Pancreas (tissue), 10 donors: ENCODE results near the gene SHISAL1. TPM values are rescaled to one million over a fixed set of nuclear protein-coding genes. Genes with fewer than 3 reads are reported as not detected.
A peak's percentile ranks its signal among the peaks of the same experiment; 100 is the strongest.

Experiments used
- ATAC-seq, 4 donors: fragments of 200-7000 bp; cut with Tn5 transposase; one replicate each; pipeline versions ENCODE4 v1.8.0 to v1.9.1; 2020; ENCODE audit warnings: mild to moderate bottlenecking in 4 of 4, moderate library complexity in 4 of 4
- DNase-seq, 6 donors: peaks; one replicate each; pipeline ENCODE4 v3.0.0-alpha.2; 2020
- FAIRE-seq: peaks from 2 replicates; lab custom pipeline; 2012; peaks lifted over from hg19 to GRCh38; lab: Jason Lieb, UNC
- H3K27ac ChIP-seq, 4 donors: fragments of 200-600 bp; sonication (generic); 1 replicate in 3 of 4; 2 replicates in 1 of 4; pipeline versions ENCODE4 v1.5.0 to v1.8.0; 2020
- H3K27me3 ChIP-seq, 4 donors: fragments of 200-600 bp; one replicate each; pipeline ENCODE4 v1.8.0; 2021
- H3K36me3 ChIP-seq, 3 donors: fragments of 200-600 bp; sonication (generic) in 1 of 3; one replicate each; pipeline versions ENCODE4 v1.5.0 to v1.8.0; 2020 to 2021
- H3K4me1 ChIP-seq, 3 donors: fragments of 200-600 bp; one replicate each; pipeline ENCODE4 v1.8.0; 2021
- H3K4me3 ChIP-seq, 4 donors: fragments of 200-600 bp; sonication (generic) in 2 of 4; one replicate each; pipeline versions ENCODE4 v1.5.0 to v1.8.0; 2020 to 2021
- H3K9me3 ChIP-seq, 4 donors: fragments of 200-600 bp; one replicate each; pipeline ENCODE4 v1.8.0; 2021
- CTCF ChIP-seq, 4 donors: fragments of 200-600 bp; sonication (generic) in 3 of 4; IDR thresholded peaks; one replicate each; pipeline versions ENCODE4 v1.5.0 to v1.8.0; 2021; ENCODE audit warnings: antibody characterized with exemption in 4 of 4
- WGBS, 2 donors: extraction: QIAGEN DNeasy Blood & Tissue Kit; methylation state at CpG; one replicate each; pipeline ENCODE4 v1.1.7; 2013; 5-methylcytosine and 5-hydroxymethylcytosine counted together
- intact Hi-C, 3 donors: fragments of 100-400 bp; cut with DNase I; formaldehyde crosslinking; loops; one replicate each; pipeline versions ENCODE4 v1.11.1 to v1.14.2; 2022
- polyA plus RNA-seq, 2 donors: library from polyadenylated mRNA; stranded (reverse); fragments of 200-250 nt; gene quantifications; one replicate each; pipeline ENCODE4 v1.2.3, GENCODE V29; 2013
- total RNA-seq, 6 donors: library from RNA; stranded (reverse); fragmentation: NEBNext Ultra II Directional in 4 of 6; extraction: Animal tissue kit (Norgen Biotek cat#: 25700) in 4 of 6; gene quantifications; one replicate each; pipeline versions ENCODE4 v1.2.1 to v1.2.4, GENCODE V29; 2021 to 2023
- donor health status: healthy with polysubstance abuse.
- donor health status: DM: no; HTN: no; CAD: no; lungs with moderate emphysema.
- donor health status: DM: no; HTN: no; CAD: no.
- donor health status: control.
- donor health status: control.
- donor health status: Bipolar disorder and iron deficiency.
- donor health status: DM: yes; HTN: yes; CAD: no.
- donor health status: DM: no; HTN: no; CAD: no.
- donor health status: DM: no; HTN: no; CAD: no.
- donor health status: DM: yes; HTN: yes; CAD: no.

The SHISAL1 gene
- total and polyA plus RNA-seq, 8 donors, result 0.35 to 1.3 (median 0.54) TPM

GRCh38 chr22:44340271-44341239 lies 27.8 kb upstream of the SHISAL1 start:
- Histone ChIP-seq H3K4me3 (no peak overlapping the region), H3K27me3 (no peaks in the 10 kb centered on the region), H3K9me3 (no peaks in the 10 kb centered on the region), H3K36me3 (no peaks in the 10 kb centered on the region), H3K27ac (no peak overlapping the region), H3K4me1 (no peaks in the 10 kb centered on the region)
- no peak for TF ChIP-seq CTCF (IDR thresholded peaks at IDR 0.05)
- intact Hi-C loops, result no loop called here
- 72 to 74% methylated on average over 21 of the region's 21 CpGs for WGBS, 2 donors
- ATAC-seq (no peak), DNase-seq (no peak), FAIRE-seq (no peak)

GRCh38 chr22:44338906-44339305 lies 26.2 kb upstream of the SHISAL1 start:
- no peak for TF ChIP-seq CTCF (IDR thresholded peaks at IDR 0.05)
- Histone ChIP-seq H3K9me3 (no peaks in the 10 kb centered on the region), H3K4me1 (no peaks in the 10 kb centered on the region), H3K4me3 (no peak overlapping the region), H3K36me3 (no peaks in the 10 kb centered on the region), H3K27me3 (no peaks in the 10 kb centered on the region), H3K27ac (no peak overlapping the region)
- 61 to 67% methylated on average over 2 of the region's 2 CpGs for WGBS, 2 donors
- no peak for FAIRE-seq
- no peak for ATAC-seq
- intact Hi-C loops, result no loop called here
- no peak for DNase-seq

DNA sequence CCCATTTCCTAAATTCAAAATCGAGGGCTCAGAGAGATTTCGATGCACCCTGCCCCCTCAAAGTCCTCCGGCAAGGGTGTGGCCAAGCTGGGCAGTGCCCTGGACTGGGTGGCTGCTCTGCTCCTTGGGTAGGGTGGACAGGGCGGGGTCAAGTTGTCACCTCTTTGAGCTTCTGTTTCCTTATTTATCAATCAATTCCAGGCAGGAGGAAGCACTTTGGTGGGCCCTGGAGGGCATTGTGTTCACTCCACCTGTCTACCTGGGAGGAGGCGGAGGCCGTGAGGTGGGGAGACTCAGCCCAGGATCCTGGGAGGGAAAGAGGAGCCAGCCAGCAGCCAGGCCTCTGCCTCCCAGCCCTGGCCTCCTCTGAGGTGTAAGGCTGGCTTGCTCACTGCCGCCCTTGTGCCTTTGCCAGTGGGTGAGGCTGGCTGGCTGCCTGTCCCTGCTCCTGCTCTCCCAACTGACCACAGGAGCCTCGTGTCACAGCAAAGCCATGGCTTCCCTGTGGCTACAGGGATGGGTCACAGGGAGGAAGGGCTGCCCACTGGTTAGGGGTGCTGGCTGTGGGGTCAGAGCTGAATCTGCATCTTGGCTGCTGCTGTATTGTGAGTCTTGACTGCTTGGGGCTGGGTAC lies 25.5 kb upstream of the SHISAL1 start:
- no peak for FAIRE-seq
- no peaks in the 10 kb centered on the region for H3K9me3 ChIP-seq
- no peaks in the 10 kb centered on the region for H3K36me3 ChIP-seq
- no peak for ATAC-seq
- TF ChIP-seq CTCF (IDR thresholded peaks at IDR 0.05), result no peak
- 59 to 60% methylated on average over 8 of the region's 8 CpGs for WGBS, 2 donors
- DNase-seq, result no peak
- H3K4me1 ChIP-seq, result no peaks in the 10 kb centered on the region
- H3K27ac ChIP-seq, result no peak overlapping the region
- no peak overlapping the region for H3K4me3 ChIP-seq
- no peaks in the 10 kb centered on the region for H3K27me3 ChIP-seq
- intact Hi-C loops, result no loop called here

- WGBS, 2 donors, result 29 to 31% methylated on average over 13 of the region's 13 CpGs
- DNase-seq, result no peak
Measured at GRCh38 chr22:44337678-44338004, 24.9 kb upstream of the SHISAL1 start.

More at GRCh38 chr22:44337678-44338004, 24.9 kb upstream of the SHISAL1 start:
- TF ChIP-seq CTCF (IDR thresholded peaks at IDR 0.05), result no peak
- H3K4me1 ChIP-seq, result no peaks in the 10 kb centered on the region
- no peak overlapping the region for H3K27ac ChIP-seq
- FAIRE-seq, result no peak
- no peak overlapping the region for H3K4me3 ChIP-seq
- no peaks in the 10 kb centered on the region for H3K27me3 ChIP-seq
- no peaks in the 10 kb centered on the region for H3K36me3 ChIP-seq
- no peaks in the 10 kb centered on the region for H3K9me3 ChIP-seq
- intact Hi-C loops, result no loop called here
- ATAC-seq, result peak in 1 of 4 donors; percentile 33
